NCI-H524 treated with DMSO at 0.1 percent for 48 hours (cell line): ENCODE data around the gene DPEP3.

Experiments used
- DNase-seq: peaks from one replicate; lab custom pipeline; 2025; lab: John Stamatoyannopoulos, UW

The DPEP3 gene

GRCh38 chr16:67930678-67931211 is 49.6 kb downstream of the DPEP3 start:
- DNase-seq = no peak

GRCh38 chr16:67930191-67930590 is 50.1 kb downstream of the DPEP3 start:
- no peak for DNase-seq

- DNase-seq = no peak
Measured at GRCh38 chr16:67928561-67929364, 51.5 kb downstream of the DPEP3 start.

GRCh38 chr16:67928147-67928546 is 52.2 kb downstream of the DPEP3 start:
- DNase-seq = no peak

- DNase-seq = no peak
Measured at GRCh38 chr16:67927131-67927941, 53.0 kb downstream of the DPEP3 start.

- DNase-seq = no peak
Measured at GRCh38 chr16:67926181-67926750, 54.0 kb downstream of the DPEP3 start.
